GM12872 (cell line): ENCODE measurements around the gene CCT2.

Experiments used
- CTCF ChIP-seq: IDR thresholded peaks from 3 replicates; pipeline ENCODE4 v1.5.1; 2011; ENCODE audit warnings: low read depth, mild to moderate bottlenecking, low read length, moderate library complexity; ENCODE audit not compliant: insufficient read depth

The CCT2 gene

GRCh38 chr12:69585189-69586062 lies at the start of gene CCT2:
CCT2 (plus strand) TSS chr12:69585459; CDS start chr12:69585522, 63 bp downstream.
- TF ChIP-seq CTCF, result peak; percentile 54

- no peak for TF ChIP-seq CTCF
Measured at GRCh38 chr12:69540987-69541386, 44.3 kb upstream of the CCT2 start.

GRCh38 chr12:69544087-69544486 lies 41.2 kb upstream of the CCT2 start:
- no peak for TF ChIP-seq CTCF

GRCh38 chr12:69545081-69545480 lies 40.2 kb upstream of the CCT2 start:
- TF ChIP-seq CTCF, result no peak

- no peak for TF ChIP-seq CTCF
Measured at GRCh38 chr12:69546693-69547438, 38.4 kb upstream of the CCT2 start.

- no peak for TF ChIP-seq CTCF
Measured at GRCh38 chr12:69548687-69549086, 36.6 kb upstream of the CCT2 start.

GRCh38 chr12:69550569-69551350 lies 34.5 kb upstream of the CCT2 start:
- TF ChIP-seq CTCF, result no peak
